ENCODE data around the gene NFKBIB.
"Not testable (repeated sequence)": the region's sequence is repeated elsewhere in the genome, so short reads cannot be mapped to it uniquely, and the experiment has no call there.

Gene NFKBIB

GRCh38 chr19:38856813-38857212 is 43.0 kb upstream of the NFKBIB start:
- no peak overlapping the region for H3K4me3 ChIP-seq (replicated peaks; ENCODE audit: low read depth, low read length)
- TF ChIP-seq CTCF (IDR thresholded peaks at IDR 0.05; ENCODE audit: low read depth, low read length, missing control alignments): no peak
- DNase-seq (ENCODE audit: extremely low read depth, low read depth): no peak

- not testable (repeated sequence) for H3K4me3 ChIP-seq (replicated peaks; ENCODE audit: low read depth, low read length); DNase-seq (ENCODE audit: extremely low read depth, low read depth)
These were observed 40.1 kb upstream of the NFKBIB start for GRCh38 chr19:38859631-38860204.

- no peak overlapping the region for H3K4me3 ChIP-seq (replicated peaks; ENCODE audit: low read depth, low read length)
- DNase-seq (ENCODE audit: extremely low read depth, low read depth): no peak
- no peak for TF ChIP-seq CTCF (IDR thresholded peaks at IDR 0.05; ENCODE audit: low read depth, low read length, missing control alignments)
These were observed 38.4 kb upstream of the NFKBIB start for GRCh38 chr19:38861368-38861767.

- no peak for TF ChIP-seq CTCF (IDR thresholded peaks at IDR 0.05; ENCODE audit: low read depth, low read length, missing control alignments)
- DNase-seq (ENCODE audit: extremely low read depth, low read depth): peak; percentile 71
These were observed 37.3 kb upstream of the NFKBIB start for GRCh38 chr19:38862321-38863059.

GRCh38 chr19:38867171-38867780 is 32.5 kb upstream of the NFKBIB start:
- no peak for TF ChIP-seq CTCF (IDR thresholded peaks at IDR 0.05; ENCODE audit: low read depth, low read length, missing control alignments)
- no peak overlapping the region for H3K4me3 ChIP-seq (replicated peaks; ENCODE audit: low read depth, low read length)
- no peak for DNase-seq (ENCODE audit: extremely low read depth, low read depth)

More at GRCh38 chr19:38862321-38863059, 37.3 kb upstream of the NFKBIB start:
- no peak overlapping the region for H3K4me3 ChIP-seq (replicated peaks; ENCODE audit: low read depth, low read length)

GRCh38 chr19:38868551-38868950 is 31.2 kb upstream of the NFKBIB start:
- no peak for DNase-seq (ENCODE audit: extremely low read depth, low read depth)
- H3K4me3 ChIP-seq (replicated peaks; ENCODE audit: low read depth, low read length): peak overlapping the region; percentile 48; the same call in 1 of the 2 replicates
- TF ChIP-seq CTCF (IDR thresholded peaks at IDR 0.05; ENCODE audit: low read depth, low read length, missing control alignments): no peak

- DNase-seq (ENCODE audit: extremely low read depth, low read depth): no peak
- TF ChIP-seq CTCF (IDR thresholded peaks at IDR 0.05; ENCODE audit: low read depth, low read length, missing control alignments): no peak
- peak overlapping the region; percentile 48 for H3K4me3 ChIP-seq (replicated peaks; ENCODE audit: low read depth, low read length)
These were observed 30.5 kb upstream of the NFKBIB start for GRCh38 chr19:38869160-38869835.
